Measurements from ENCODE around the gene NFATC1. TPM values are rescaled to one million over a fixed set of nuclear protein-coding genes. Genes with fewer than 3 reads are reported as not detected.

The NFATC1 gene
- total RNA-seq, 2 donors from 2014 or later = 5.2 to 5.9 TPM

DNA sequence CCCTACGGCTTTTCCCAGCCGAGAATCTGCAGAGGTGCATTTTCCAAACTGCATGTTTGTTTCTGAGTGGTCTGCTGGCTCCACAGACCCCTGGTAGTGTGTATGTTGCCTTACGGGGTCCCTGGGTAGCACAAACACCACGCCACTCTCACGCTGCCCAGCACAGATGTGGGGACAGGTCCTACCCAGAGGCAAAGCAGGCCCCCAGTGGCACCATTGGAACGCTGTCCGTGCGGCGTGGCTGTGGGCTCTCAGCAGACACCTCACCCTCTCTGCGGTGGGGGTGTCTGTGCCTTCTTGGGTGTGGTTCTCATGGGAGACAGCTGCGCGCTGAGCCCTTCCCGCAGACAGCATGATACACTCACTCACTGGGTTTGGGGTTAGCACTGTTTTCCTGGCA is 137.4 kb downstream of the NFATC1 start:
- TF ChIP-seq POLR2A (IDR thresholded peaks at IDR 0.05) (no peak), CTCF (IDR thresholded peaks at IDR 0.05) (no peak)
- Histone ChIP-seq H3K27me3 (no peaks in the 10 kb centered on the region), H3K4me1 (no peaks in the 10 kb centered on the region), H3K9me3 (no peaks in the 10 kb centered on the region), H3K36me3 (replicated peaks in 1 of 2; ENCODE audit: insufficient read depth in 1 of 2, low read depth in 2 of 2) (no peaks in the 10 kb centered on the region), H3K4me3 (no peak overlapping the region), H3K27ac (no peak overlapping the region)
- intact Hi-C loops (cut with DNase I) = loop anchor here (5.0 kb wide), 1 partner anchor 151 kb away; no protein-coding TSS in a partner anchor
- no peak for ATAC-seq
- 60 to 67% methylated on average over 6 to 13 of the region's 13 CpGs for WGBS, 2 donors
- peak in 1 of 4 donors; percentile 2 for DNase-seq

- peak in 1 of 4 donors; percentile 0 for DNase-seq
- no peaks in the 10 kb centered on the region for H3K4me1 ChIP-seq
- H3K9me3 ChIP-seq = no peaks in the 10 kb centered on the region
- intact Hi-C loops (cut with DNase I) = loop anchor here (5.0 kb wide), 1 partner anchor 151 kb away; no protein-coding TSS in a partner anchor
- H3K36me3 ChIP-seq (replicated peaks in 1 of 2; ENCODE audit: insufficient read depth in 1 of 2, low read depth in 2 of 2) = no peaks in the 10 kb centered on the region
- no peak overlapping the region for H3K27ac ChIP-seq
- no peaks in the 10 kb centered on the region for H3K27me3 ChIP-seq
- H3K4me3 ChIP-seq = no peak overlapping the region
- WGBS, 2 donors = 64 to 72% methylated on average over 6 to 9 of the region's 9 CpGs
- no peak for ATAC-seq
- TF ChIP-seq CTCF (IDR thresholded peaks at IDR 0.05) (no peak), POLR2A (IDR thresholded peaks at IDR 0.05) (no peak)
Measured at GRCh38 chr18:79533591-79533990, 137.9 kb downstream of the NFATC1 start.

- no peak for ATAC-seq
- no peaks in the 10 kb centered on the region for H3K4me1 ChIP-seq
- no peaks in the 10 kb centered on the region for H3K9me3 ChIP-seq
- no peak overlapping the region for H3K4me3 ChIP-seq
- intact Hi-C loops (cut with DNase I) = loop anchor here (5.0 kb wide), 1 partner anchor 152 kb away; no protein-coding TSS in a partner anchor
- TF ChIP-seq CTCF (IDR thresholded peaks at IDR 0.05) (no peak), POLR2A (IDR thresholded peaks at IDR 0.05) (no peak)
- no peaks in the 10 kb centered on the region for H3K36me3 ChIP-seq (replicated peaks in 1 of 2; ENCODE audit: insufficient read depth in 1 of 2, low read depth in 2 of 2)
- WGBS, 2 donors = 45 to 59% methylated on average over 13 of the region's 13 CpGs
- no peaks in the 10 kb centered on the region for H3K27me3 ChIP-seq
- peak in 1 of 4 donors; percentile 1 for DNase-seq
- no peak overlapping the region for H3K27ac ChIP-seq
Measured at GRCh38 chr18:79534356-79534755, 138.6 kb downstream of the NFATC1 start.

DNA sequence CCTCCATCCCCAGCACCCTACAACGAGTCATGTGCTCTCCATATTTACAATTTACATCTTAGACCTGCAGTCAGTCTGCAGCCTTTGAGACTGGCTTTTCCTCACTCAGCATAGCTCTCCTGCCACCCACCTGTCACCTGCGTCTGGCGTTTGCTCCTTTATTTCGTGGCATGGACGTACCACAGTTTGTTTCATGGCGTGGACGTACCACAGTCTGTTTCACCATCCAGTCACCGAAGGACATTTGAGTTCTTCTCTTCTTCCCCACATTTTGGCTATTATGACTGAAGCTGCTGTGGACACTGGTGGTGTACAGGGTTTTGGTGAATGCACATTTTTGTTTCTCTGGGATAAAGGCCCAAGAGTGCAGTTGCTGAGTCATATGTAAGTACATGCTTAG is 142.0 kb downstream of the NFATC1 start:
- no peak for ATAC-seq
- Histone ChIP-seq H3K4me1 (no peaks in the 10 kb centered on the region), H3K36me3 (replicated peaks in 1 of 2; ENCODE audit: insufficient read depth in 1 of 2, low read depth in 2 of 2) (no peaks in the 10 kb centered on the region), H3K4me3 (no peak overlapping the region), H3K9me3 (no peaks in the 10 kb centered on the region), H3K27me3 (no peaks in the 10 kb centered on the region), H3K27ac (no peak overlapping the region)
- WGBS, 2 donors = 86 to 90% methylated on average over 8 of the region's 8 CpGs
- no peak for DNase-seq
- TF ChIP-seq CTCF (IDR thresholded peaks at IDR 0.05) = no peak
- TF ChIP-seq POLR2A (IDR thresholded peaks at IDR 0.05) = no peak
- intact Hi-C loops (cut with DNase I) = no loop called here

GRCh38 chr18:79538635-79539034 is 142.9 kb downstream of the NFATC1 start:
- no peak for TF ChIP-seq CTCF (IDR thresholded peaks at IDR 0.05)
- TF ChIP-seq POLR2A (IDR thresholded peaks at IDR 0.05) = no peak
- 82 to 87% methylated on average over 12 of the region's 12 CpGs for WGBS, 2 donors
- intact Hi-C loops (cut with DNase I) = no loop called here
- H3K27me3 ChIP-seq = no peaks in the 10 kb centered on the region
- no peaks in the 10 kb centered on the region for H3K36me3 ChIP-seq (replicated peaks in 1 of 2; ENCODE audit: insufficient read depth in 1 of 2, low read depth in 2 of 2)
- no peak overlapping the region for H3K4me3 ChIP-seq
- no peaks in the 10 kb centered on the region for H3K9me3 ChIP-seq
- ATAC-seq = no peak
- H3K4me1 ChIP-seq = no peaks in the 10 kb centered on the region
- no peak overlapping the region for H3K27ac ChIP-seq
- no peak for DNase-seq
